Non-pigmented ciliary epithelial cell (primary cell): ENCODE data around the gene PDLIM1.
"Not testable (repeated sequence)": the region's sequence is repeated elsewhere in the genome, so short reads cannot be mapped to it uniquely, and the experiment has no call there.

Experiments used
- DNase-seq: peaks from one replicate; pipeline ENCODE4 v3.0.0-alpha.2; 2010; ENCODE audit warnings: low read depth

The PDLIM1 gene

DNA sequence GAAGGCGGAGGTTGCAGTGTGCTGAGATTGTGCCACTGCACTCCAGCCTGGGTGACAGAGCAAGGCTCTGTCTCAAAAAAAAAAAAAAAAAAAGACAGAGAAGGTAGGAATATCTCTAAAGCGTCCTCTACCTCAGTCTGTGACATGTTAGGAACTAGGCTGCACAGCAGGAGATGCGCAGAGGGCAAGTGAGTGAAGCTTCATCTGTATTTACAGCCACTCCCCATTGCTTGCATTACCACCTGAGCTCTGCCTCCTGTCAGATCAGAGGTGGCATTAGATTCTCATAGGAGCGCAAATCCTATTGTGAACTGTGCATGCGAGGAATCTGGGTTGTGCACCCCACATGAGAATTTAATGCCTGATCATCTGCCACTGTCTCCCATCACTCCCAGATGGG, 87.9 kb downstream of the PDLIM1 start:
- not testable (repeated sequence) for DNase-seq

DNA sequence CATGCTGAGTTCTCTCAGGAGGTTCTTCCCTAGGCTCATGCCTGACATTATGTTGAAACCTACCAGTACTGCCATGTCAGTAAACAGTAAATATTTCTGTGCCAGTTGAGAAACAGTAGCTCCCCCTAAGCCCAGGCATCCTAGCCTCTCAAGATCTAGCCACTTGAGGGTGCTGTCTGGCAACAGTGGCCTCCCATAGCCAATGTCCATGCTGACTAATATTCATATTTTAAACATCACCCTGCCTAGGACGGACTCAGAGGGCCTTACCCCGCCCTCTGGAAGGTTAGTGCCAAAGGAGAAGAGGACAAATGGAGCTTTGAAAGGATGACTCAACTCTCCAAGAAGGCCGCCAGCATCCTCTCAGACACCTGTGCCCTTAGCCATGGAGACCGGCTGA, 89.1 kb downstream of the PDLIM1 start:
- no peak for DNase-seq

DNA sequence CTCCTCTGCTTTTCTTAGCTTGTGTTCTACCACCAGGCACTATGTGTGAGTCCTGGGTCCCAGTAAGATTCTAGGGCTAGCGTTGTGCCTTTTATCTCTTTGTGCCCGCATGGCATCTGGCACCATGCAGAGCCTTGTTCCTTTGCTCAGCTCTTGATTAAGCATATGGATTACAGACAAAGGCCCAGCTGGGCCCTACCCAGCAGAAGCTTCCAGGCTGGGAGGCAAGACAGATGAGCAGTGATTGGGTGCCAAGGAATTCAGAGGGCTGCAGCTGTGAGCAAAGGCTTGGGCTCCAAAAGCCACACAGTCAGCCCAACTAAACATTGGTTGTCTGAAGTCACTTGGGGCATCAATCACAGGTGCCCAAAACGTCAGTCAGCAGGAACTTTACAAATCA, 94.8 kb downstream of the PDLIM1 start:
- DNase-seq = no peak

DNA sequence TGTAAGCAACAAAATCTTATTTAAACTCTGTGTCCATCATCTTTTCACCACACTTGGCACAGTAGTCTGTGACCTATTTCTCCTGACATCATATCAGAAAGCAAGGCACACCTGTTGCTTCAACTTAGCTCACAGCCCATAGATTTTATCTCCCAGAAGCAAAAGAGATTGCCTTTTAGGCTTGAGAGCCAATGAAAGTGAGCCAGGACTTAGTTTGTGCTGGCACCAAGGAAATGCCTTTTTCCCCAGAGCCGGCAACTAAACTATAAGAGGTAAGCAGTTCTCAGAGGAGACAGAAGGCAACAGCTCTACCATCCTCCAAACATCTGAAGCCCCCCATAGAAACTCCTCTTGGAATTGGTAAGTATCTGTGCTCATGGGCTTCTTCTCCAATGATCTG, 96.9 kb downstream of the PDLIM1 start, which contains the start of gene ACSM6:
Gene ACSM6 (plus strand): TSS at position 295 of the 400 bp plus-strand sequence. CDS start 248 bp downstream, outside the sequence.
- DNase-seq = no peak

DNA sequence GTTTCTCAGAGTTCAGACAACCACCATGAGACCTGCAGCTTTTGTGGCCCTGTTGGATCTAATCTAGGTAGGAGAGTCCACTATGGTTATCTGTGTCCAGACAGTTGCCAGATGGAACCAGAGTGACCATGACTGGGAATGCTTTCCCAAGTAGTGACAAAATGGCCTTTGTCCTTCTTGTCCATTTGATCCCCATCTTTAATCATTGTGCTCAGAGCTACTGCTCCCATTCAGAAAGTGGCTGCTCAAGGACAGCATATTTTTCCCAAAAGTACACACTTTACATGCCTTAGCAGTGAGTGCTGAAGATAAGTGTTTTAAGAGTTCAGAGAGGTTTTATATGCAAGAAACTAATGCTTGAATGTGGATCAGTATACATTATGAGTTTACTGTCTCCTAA, 102.2 kb downstream of the PDLIM1 start:
- no peak for DNase-seq

DNA sequence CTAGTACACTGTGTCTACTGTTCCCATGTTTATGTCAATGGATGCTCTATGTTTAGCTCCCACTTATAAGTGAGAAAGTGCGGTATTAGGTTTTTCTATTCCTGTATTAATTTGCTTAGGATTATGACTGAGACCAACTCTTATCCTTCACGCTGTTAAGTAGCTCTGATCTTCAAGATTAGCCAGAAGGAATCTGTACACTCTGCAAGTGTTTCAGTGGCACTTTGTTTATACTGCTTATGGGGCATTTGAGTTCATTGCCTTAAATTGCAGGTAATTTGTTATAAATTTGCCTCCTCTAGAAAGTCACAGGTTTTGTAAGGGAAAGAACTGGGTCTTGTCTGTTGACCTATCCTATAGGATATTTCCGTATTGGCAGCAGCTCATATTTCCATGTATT, 103.2 kb downstream of the PDLIM1 start:
- no peak for DNase-seq
